HEK293 (cell line): ENCODE data around the gene SPPL2B.

Source experiments
- CTCF ChIA-PET: fragments of 350-600 bp; formaldehyde crosslinking; extraction: SDS; loops from one replicate; lab custom pipeline; 2021; ENCODE audit warnings: antibody characterized with exemption; lab: Yijun Ruan, JAX
- POLR2A ChIA-PET: fragments of 300-600 bp; formaldehyde crosslinking; extraction: SDS; loops from one replicate; lab custom pipeline; 2020; ENCODE audit warnings: antibody characterized with exemption, inconsistent platforms; lab: Yijun Ruan, JAX
- H3K27ac ChIP-seq: fragments of 200-500 bp; sonication (Bioruptor generic); 2 replicates; pipeline ENCODE4 v1.5.1; 2014; ENCODE audit warnings: low read depth, low read length, control low read depth, inconsistent platforms; ENCODE audit errors: extremely low read depth
- H3K36me3 ChIP-seq, 2 experiments: fragments of 200-500 bp in 1 of 2; sonication (Bioruptor generic) in 1 of 2; 1 replicate in 1 of 2; 2 replicates in 1 of 2; pipeline ENCODE4 v1.5.1; 2014 to 2017; ENCODE audit warnings: inconsistent platforms in 2 of 2, low read length in 2 of 2; ENCODE audit not compliant: control insufficient read depth in 2 of 2, insufficient read depth in 1 of 2
- H3K4me1 ChIP-seq: fragments of 200-500 bp; sonication (Bioruptor generic); 2 replicates; pipeline ENCODE4 v1.5.1; 2014; ENCODE audit warnings: mild to moderate bottlenecking, low read length, inconsistent platforms; ENCODE audit not compliant: control insufficient read depth, insufficient read depth
- H3K4me3 ChIP-seq: 2 replicates; pipeline ENCODE4 v1.5.1; 2011; ENCODE audit warnings: low read depth, mild to moderate bottlenecking, control low read depth, low read length, moderate library complexity
- H3K9me3 ChIP-seq: fragments of 200-500 bp; sonication (Bioruptor generic); 2 replicates; pipeline ENCODE4 v1.5.1; 2014; ENCODE audit warnings: low read depth, low read length, inconsistent platforms; ENCODE audit not compliant: control insufficient read depth, insufficient read depth
- HOXD13 ChIP-seq: sonication (generic); formaldehyde crosslinking; IDR thresholded peaks from 2 replicates; pipeline ENCODE4 v1.8.0; 2022; ENCODE audit warnings: missing genetic modification reagents, borderline replicate concordance
- OVOL3 ChIP-seq: fragments of 450-650 bp; formaldehyde crosslinking; IDR thresholded peaks from 2 replicates; pipeline ENCODE4 v1.5.1; 2016; ENCODE audit warnings: missing biosample characterization, missing genetic modification characterization
- RBAK ChIP-seq: fragments of 450-650 bp; formaldehyde crosslinking; IDR thresholded peaks from 2 replicates; pipeline ENCODE4 v1.5.1; 2016; ENCODE audit warnings: missing biosample characterization, missing genetic modification characterization
- SALL2 ChIP-seq: fragments of 450-650 bp; formaldehyde crosslinking; IDR thresholded peaks from 2 replicates; pipeline ENCODE4 v1.5.0; 2017; ENCODE audit warnings: missing biosample characterization, mild to moderate bottlenecking, missing genetic modification characterization, borderline replicate concordance
- SP7 ChIP-seq: fragments of 450-650 bp; formaldehyde crosslinking; IDR thresholded peaks from 2 replicates; pipeline ENCODE4 v1.5.1; 2016; ENCODE audit warnings: missing biosample characterization, missing genetic modification characterization
- ZBTB48 ChIP-seq: fragments of 450-650 bp; formaldehyde crosslinking; IDR thresholded peaks from 2 replicates; pipeline ENCODE4 v1.5.1; 2016; ENCODE audit warnings: missing biosample characterization, missing genetic modification characterization
- ZBTB8A ChIP-seq: fragments of 450-650 bp; formaldehyde crosslinking; IDR thresholded peaks from 2 replicates; pipeline ENCODE4 v1.5.1; 2016; ENCODE audit warnings: missing biosample characterization, missing genetic modification characterization
- ZFP3 ChIP-seq: fragments of 450-650 bp; formaldehyde crosslinking; IDR thresholded peaks from 2 replicates; pipeline ENCODE4 v1.5.1; 2016; ENCODE audit warnings: low read depth, missing biosample characterization, missing genetic modification characterization
- ZFP37 ChIP-seq: fragments of 450-650 bp; formaldehyde crosslinking; IDR thresholded peaks from 2 replicates; pipeline ENCODE4 v1.5.1; 2016; ENCODE audit warnings: missing biosample characterization, missing genetic modification characterization
- ZIC2 ChIP-seq: fragments of 450-650 bp; formaldehyde crosslinking; IDR thresholded peaks from 2 replicates; pipeline ENCODE4 v1.5.1; 2016; ENCODE audit warnings: missing biosample characterization, missing genetic modification characterization
- ZNF24 ChIP-seq: fragments of 450-650 bp; formaldehyde crosslinking; IDR thresholded peaks from 2 replicates; pipeline ENCODE4 v1.5.1; 2016; ENCODE audit warnings: missing biosample characterization, missing genetic modification characterization
- ZNF292 ChIP-seq: fragments of 450-650 bp; formaldehyde crosslinking; IDR thresholded peaks from 2 replicates; pipeline ENCODE4 v1.5.1; 2016; ENCODE audit warnings: low read depth, missing biosample characterization, missing genetic modification characterization, borderline replicate concordance
- ZNF341 ChIP-seq: fragments of 450-650 bp; formaldehyde crosslinking; IDR thresholded peaks from 2 replicates; pipeline ENCODE4; 2016; ENCODE audit warnings: low read depth, missing biosample characterization, missing genetic modification characterization
- ZNF416 ChIP-seq: fragments of 450-650 bp; formaldehyde crosslinking; IDR thresholded peaks from 2 replicates; pipeline ENCODE4 v1.5.1; 2016; ENCODE audit warnings: missing biosample characterization, missing genetic modification characterization
- ZNF571 ChIP-seq: fragments of 450-650 bp; formaldehyde crosslinking; IDR thresholded peaks from 2 replicates; pipeline ENCODE4 v1.5.0; 2017; ENCODE audit warnings: missing biosample characterization, missing genetic modification characterization
- ZNF629 ChIP-seq: fragments of 450-650 bp; formaldehyde crosslinking; IDR thresholded peaks from 2 replicates; pipeline ENCODE4 v1.5.1; 2017; ENCODE audit warnings: missing biosample characterization, missing genetic modification characterization
- ZNF707 ChIP-seq: fragments of 450-650 bp; formaldehyde crosslinking; IDR thresholded peaks from 2 replicates; pipeline ENCODE4 v1.5.1; 2016; ENCODE audit warnings: missing biosample characterization, missing genetic modification characterization
- ZNF776 ChIP-seq: fragments of 450-650 bp; formaldehyde crosslinking; IDR thresholded peaks from 2 replicates; pipeline ENCODE4 v1.5.0; 2017; ENCODE audit warnings: missing biosample characterization, missing genetic modification characterization, borderline replicate concordance
- ZNF777 ChIP-seq: fragments of 450-650 bp; formaldehyde crosslinking; IDR thresholded peaks from 2 replicates; pipeline ENCODE4 v1.5.1; 2017; ENCODE audit warnings: missing biosample characterization, missing genetic modification characterization, borderline replicate concordance
- ZNF837 ChIP-seq: fragments of 450-650 bp; formaldehyde crosslinking; IDR thresholded peaks from 2 replicates; pipeline ENCODE4 v1.5.1; 2016; ENCODE audit warnings: missing biosample characterization, missing genetic modification characterization
- ZXDB ChIP-seq: fragments of 450-650 bp; formaldehyde crosslinking; IDR thresholded peaks from 2 replicates; pipeline ENCODE4 v1.5.1; 2016; ENCODE audit warnings: missing biosample characterization, missing genetic modification characterization
- TF ChIP-seq, protein P1 (sequence below): fragments of 450-650 bp; formaldehyde crosslinking; IDR thresholded peaks from 2 replicates; pipeline ENCODE4 v1.5.1; 2016; ENCODE audit warnings: missing biosample characterization, missing genetic modification characterization, borderline replicate concordance
- TF ChIP-seq, protein P2 (sequence below): fragments of 450-650 bp; formaldehyde crosslinking; IDR thresholded peaks from 2 replicates; pipeline ENCODE4 v1.5.1; 2016; ENCODE audit warnings: missing biosample characterization, missing genetic modification characterization
- TF ChIP-seq, protein P3 (sequence below): fragments of 450-650 bp; formaldehyde crosslinking; IDR thresholded peaks from 2 replicates; pipeline ENCODE4 v1.5.1; 2017; ENCODE audit warnings: missing biosample characterization, missing genetic modification characterization

SPPL2B gene

GRCh38 chr19:2330255-2330631, 1.8 kb downstream of the SPPL2B start:
- Histone ChIP-seq H3K4me1 (peaks cover 14% of the 10 kb centered on the region), H3K27ac (no peak overlapping the region), H3K4me3 (no peak overlapping the region), H3K36me3 (peaks cover 0 to 21% of the 10 kb centered on the region in 2 experiments; a peak in 2 of 3 replicates), H3K9me3 (no peaks in the 10 kb centered on the region)
- CTCF ChIA-PET = interaction anchor here (1.0 kb wide), 1 partner anchor 307 kb away, joined by 5 read pairs; no protein-coding TSS in a partner anchor
- TF ChIP-seq HOXD13 (no peak), ZFP3 (tag by site-specific recombination) (peak; percentile 82), ZNF341 (tag by site-specific recombination) (0 out of 2 replicates have a peak, but pooled peaks have one; percentile 13), ZNF837 (tag by site-specific recombination) (0 out of 2 replicates have a peak, but pooled peaks have one; percentile 44), ZNF777 (tag by site-specific recombination) (no peak), ZNF629 (tag by site-specific recombination) (no peak), ZNF707 (tag by site-specific recombination) (no peak), ZNF24 (no peak), SALL2 (tag by site-specific recombination) (no peak), ZNF776 (tag by site-specific recombination) (no peak), SP7 (tag by site-specific recombination) (no peak), ZXDB (tag by site-specific recombination) (no peak), OVOL3 (tag by site-specific recombination) (no peak), ZNF571 (tag by site-specific recombination) (no peak), ZNF292 (tag by site-specific recombination) (no peak)
- TF ChIP-seq, protein P1, sequence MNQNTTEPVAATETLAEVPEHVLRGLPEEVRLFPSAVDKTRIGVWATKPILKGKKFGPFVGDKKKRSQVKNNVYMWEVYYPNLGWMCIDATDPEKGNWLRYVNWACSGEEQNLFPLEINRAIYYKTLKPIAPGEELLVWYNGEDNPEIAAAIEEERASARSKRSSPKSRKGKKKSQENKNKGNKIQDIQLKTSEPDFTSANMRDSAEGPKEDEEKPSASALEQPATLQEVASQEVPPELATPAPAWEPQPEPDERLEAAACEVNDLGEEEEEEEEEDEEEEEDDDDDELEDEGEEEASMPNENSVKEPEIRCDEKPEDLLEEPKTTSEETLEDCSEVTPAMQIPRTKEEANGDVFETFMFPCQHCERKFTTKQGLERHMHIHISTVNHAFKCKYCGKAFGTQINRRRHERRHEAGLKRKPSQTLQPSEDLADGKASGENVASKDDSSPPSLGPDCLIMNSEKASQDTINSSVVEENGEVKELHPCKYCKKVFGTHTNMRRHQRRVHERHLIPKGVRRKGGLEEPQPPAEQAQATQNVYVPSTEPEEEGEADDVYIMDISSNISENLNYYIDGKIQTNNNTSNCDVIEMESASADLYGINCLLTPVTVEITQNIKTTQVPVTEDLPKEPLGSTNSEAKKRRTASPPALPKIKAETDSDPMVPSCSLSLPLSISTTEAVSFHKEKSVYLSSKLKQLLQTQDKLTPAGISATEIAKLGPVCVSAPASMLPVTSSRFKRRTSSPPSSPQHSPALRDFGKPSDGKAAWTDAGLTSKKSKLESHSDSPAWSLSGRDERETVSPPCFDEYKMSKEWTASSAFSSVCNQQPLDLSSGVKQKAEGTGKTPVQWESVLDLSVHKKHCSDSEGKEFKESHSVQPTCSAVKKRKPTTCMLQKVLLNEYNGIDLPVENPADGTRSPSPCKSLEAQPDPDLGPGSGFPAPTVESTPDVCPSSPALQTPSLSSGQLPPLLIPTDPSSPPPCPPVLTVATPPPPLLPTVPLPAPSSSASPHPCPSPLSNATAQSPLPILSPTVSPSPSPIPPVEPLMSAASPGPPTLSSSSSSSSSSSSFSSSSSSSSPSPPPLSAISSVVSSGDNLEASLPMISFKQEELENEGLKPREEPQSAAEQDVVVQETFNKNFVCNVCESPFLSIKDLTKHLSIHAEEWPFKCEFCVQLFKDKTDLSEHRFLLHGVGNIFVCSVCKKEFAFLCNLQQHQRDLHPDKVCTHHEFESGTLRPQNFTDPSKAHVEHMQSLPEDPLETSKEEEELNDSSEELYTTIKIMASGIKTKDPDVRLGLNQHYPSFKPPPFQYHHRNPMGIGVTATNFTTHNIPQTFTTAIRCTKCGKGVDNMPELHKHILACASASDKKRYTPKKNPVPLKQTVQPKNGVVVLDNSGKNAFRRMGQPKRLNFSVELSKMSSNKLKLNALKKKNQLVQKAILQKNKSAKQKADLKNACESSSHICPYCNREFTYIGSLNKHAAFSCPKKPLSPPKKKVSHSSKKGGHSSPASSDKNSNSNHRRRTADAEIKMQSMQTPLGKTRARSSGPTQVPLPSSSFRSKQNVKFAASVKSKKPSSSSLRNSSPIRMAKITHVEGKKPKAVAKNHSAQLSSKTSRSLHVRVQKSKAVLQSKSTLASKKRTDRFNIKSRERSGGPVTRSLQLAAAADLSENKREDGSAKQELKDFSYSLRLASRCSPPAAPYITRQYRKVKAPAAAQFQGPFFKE (tag by site-specific recombination) = no peak
- TF ChIP-seq, protein P2, sequence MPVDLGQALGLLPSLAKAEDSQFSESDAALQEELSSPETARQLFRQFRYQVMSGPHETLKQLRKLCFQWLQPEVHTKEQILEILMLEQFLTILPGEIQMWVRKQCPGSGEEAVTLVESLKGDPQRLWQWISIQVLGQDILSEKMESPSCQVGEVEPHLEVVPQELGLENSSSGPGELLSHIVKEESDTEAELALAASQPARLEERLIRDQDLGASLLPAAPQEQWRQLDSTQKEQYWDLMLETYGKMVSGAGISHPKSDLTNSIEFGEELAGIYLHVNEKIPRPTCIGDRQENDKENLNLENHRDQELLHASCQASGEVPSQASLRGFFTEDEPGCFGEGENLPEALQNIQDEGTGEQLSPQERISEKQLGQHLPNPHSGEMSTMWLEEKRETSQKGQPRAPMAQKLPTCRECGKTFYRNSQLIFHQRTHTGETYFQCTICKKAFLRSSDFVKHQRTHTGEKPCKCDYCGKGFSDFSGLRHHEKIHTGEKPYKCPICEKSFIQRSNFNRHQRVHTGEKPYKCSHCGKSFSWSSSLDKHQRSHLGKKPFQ = 0 out of 2 replicates have a peak, but pooled peaks have one; percentile 41
- POLR2A ChIA-PET = interaction anchor here (0.6 kb wide), 1 partner anchor 50 kb away, joined by 5 read pairs; no protein-coding TSS in a partner anchor

DNA sequence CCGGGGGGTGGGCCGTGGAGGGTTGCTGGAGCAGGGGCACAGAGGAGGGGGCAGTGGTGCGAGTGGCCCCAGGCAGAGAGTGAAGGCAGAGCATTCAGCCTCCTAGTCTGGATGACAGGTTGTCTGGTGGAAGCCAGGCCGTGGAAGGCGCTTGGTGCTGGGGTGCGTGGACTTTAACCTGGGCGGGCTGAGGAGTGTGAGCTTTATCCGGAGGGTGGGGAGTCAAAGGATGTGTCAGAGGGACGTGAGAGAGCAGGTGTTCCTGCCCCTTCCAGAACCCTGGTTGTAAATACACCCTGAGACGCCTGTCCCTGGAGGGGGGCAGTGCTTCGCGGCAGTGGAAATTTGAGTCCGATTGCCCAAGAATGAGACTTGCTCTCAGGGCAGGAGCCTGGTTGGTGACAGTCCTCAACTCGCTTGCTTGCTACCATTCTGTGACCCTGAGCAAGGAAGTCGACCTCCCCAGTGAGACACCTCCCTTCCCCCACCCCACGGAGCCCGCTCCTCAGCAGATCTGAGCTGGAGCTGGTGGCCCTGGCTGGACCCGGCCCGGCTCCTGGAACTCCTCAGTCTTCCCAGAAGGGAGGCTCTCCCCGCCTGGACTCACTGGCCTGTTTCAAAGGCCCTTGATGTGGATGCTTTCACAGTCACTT, 2.3 kb downstream of the SPPL2B start:
- no peak overlapping the region for H3K4me3 ChIP-seq
- ChIA-PET POLR2A (no interaction called here), CTCF (no interaction called here)
- peak overlapping the region; percentile 12 for H3K27ac ChIP-seq
- peaks cover 14% of the 10 kb centered on the region for H3K4me1 ChIP-seq
- H3K9me3 ChIP-seq = no peaks in the 10 kb centered on the region
- peaks cover 0 to 15% of the 10 kb centered on the region in 2 experiments; a peak in 2 of 3 replicates for H3K36me3 ChIP-seq
- TF ChIP-seq, protein P2 = peak; percentile 5; the same call in 1 of the 2 replicates
- TF ChIP-seq ZBTB48 (tag by site-specific recombination) (peak; percentile 56), RBAK (tag by site-specific recombination) (no peak), ZFP37 (tag by site-specific recombination) (no peak), ZNF416 (no peak), ZIC2 (tag by site-specific recombination) (0 out of 2 replicates have a peak, but pooled peaks have one; percentile 45), ZBTB8A (tag by site-specific recombination) (0 out of 2 replicates have a peak, but pooled peaks have one; percentile 25)
- TF ChIP-seq, protein P3, sequence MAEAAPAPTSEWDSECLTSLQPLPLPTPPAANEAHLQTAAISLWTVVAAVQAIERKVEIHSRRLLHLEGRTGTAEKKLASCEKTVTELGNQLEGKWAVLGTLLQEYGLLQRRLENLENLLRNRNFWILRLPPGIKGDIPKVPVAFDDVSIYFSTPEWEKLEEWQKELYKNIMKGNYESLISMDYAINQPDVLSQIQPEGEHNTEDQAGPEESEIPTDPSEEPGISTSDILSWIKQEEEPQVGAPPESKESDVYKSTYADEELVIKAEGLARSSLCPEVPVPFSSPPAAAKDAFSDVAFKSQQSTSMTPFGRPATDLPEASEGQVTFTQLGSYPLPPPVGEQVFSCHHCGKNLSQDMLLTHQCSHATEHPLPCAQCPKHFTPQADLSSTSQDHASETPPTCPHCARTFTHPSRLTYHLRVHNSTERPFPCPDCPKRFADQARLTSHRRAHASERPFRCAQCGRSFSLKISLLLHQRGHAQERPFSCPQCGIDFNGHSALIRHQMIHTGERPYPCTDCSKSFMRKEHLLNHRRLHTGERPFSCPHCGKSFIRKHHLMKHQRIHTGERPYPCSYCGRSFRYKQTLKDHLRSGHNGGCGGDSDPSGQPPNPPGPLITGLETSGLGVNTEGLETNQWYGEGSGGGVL (tag by site-specific recombination) = 0 out of 2 replicates have a peak, but pooled peaks have one; percentile 34
